ENCODE results near the gene GABRR3.
"Not testable (repeated sequence)": the region's sequence is repeated elsewhere in the genome, so short reads cannot be mapped to it uniquely, and the experiment has no call there.

The GABRR3 gene

GRCh38 chr3:98021830-98022560 lies 13.1 kb downstream of the GABRR3 start:
- no peak for DNase-seq

- no peak for DNase-seq
Observed at GRCh38 chr3:98020412-98020811, 14.7 kb downstream of the GABRR3 start.

GRCh38 chr3:98018301-98018700 lies 16.8 kb downstream of the GABRR3 start:
- DNase-seq: no peak

- DNase-seq: no peak
Observed at GRCh38 chr3:98014268-98014585, 20.9 kb downstream of the GABRR3 start.

GRCh38 chr3:98013411-98014267 lies 21.5 kb downstream of the GABRR3 start:
- DNase-seq: no peak

GRCh38 chr3:98012979-98013378 lies 22.1 kb downstream of the GABRR3 start:
- DNase-seq: no peak

GRCh38 chr3:98010883-98011449 lies 24.1 kb downstream of the GABRR3 start:
- DNase-seq: not testable (repeated sequence)

- no peak for DNase-seq
Observed at GRCh38 chr3:98010194-98010882, 24.8 kb downstream of the GABRR3 start.

GRCh38 chr3:98008855-98009254 lies 26.3 kb downstream of the GABRR3 start:
- no peak for DNase-seq

GRCh38 chr3:98005438-98005837 lies 29.7 kb downstream of the GABRR3 start:
- no peak for DNase-seq

- DNase-seq: no peak
Observed at GRCh38 chr3:98004721-98005120, 30.4 kb downstream of the GABRR3 start.

GRCh38 chr3:98003306-98003969 lies 31.7 kb downstream of the GABRR3 start:
- no peak for DNase-seq

- DNase-seq: no peak
Observed at GRCh38 chr3:98002717-98003116, 32.4 kb downstream of the GABRR3 start.

- no peak for DNase-seq
Observed at GRCh38 chr3:97999994-98000393, 35.1 kb downstream of the GABRR3 start.

GRCh38 chr3:97999103-97999502 lies 36.0 kb downstream of the GABRR3 start:
- DNase-seq: no peak

- DNase-seq: no peak
Observed at GRCh38 chr3:97996988-97997387, 38.1 kb downstream of the GABRR3 start.

GRCh38 chr3:97994328-97994945 lies 40.7 kb downstream of the GABRR3 start:
- no peak for DNase-seq

- DNase-seq: no peak
Observed at GRCh38 chr3:97993526-97993925, 41.6 kb downstream of the GABRR3 start.

GRCh38 chr3:97992547-97993173 lies 42.5 kb downstream of the GABRR3 start:
- DNase-seq: no peak

GRCh38 chr3:97991293-97991682 lies 43.8 kb downstream of the GABRR3 start:
- no peak for DNase-seq

GRCh38 chr3:97990624-97991292 lies 44.4 kb downstream of the GABRR3 start:
- DNase-seq: no peak
